ENCODE data around the gene CDC42EP5.
"Not testable (repeated sequence)": the region's sequence is repeated elsewhere in the genome, so short reads cannot be mapped to it uniquely, and the experiment has no call there.

CDC42EP5 gene

GRCh38 chr19:54473071-54473891 is at the start of gene CDC42EP5:
Gene CDC42EP5 (minus strand): TSS chr19:54473296. CDS start chr19:54465547, 7,749 bp downstream.
- DNase-seq (ENCODE audit: low read depth) = peak; percentile 67

- no peak for DNase-seq (ENCODE audit: low read depth)
Observed at GRCh38 chr19:54521860-54522513, 48.9 kb upstream of the CDC42EP5 start.

- DNase-seq (ENCODE audit: low read depth) = no peak
Observed at GRCh38 chr19:54521022-54521859, 48.1 kb upstream of the CDC42EP5 start.

- DNase-seq (ENCODE audit: low read depth) = no peak
Observed at GRCh38 chr19:54518844-54519243, 45.7 kb upstream of the CDC42EP5 start.

- no peak for DNase-seq (ENCODE audit: low read depth)
Observed at GRCh38 chr19:54517483-54517882, 44.4 kb upstream of the CDC42EP5 start.

- no peak for DNase-seq (ENCODE audit: low read depth)
Observed at GRCh38 chr19:54515156-54515555, 42.1 kb upstream of the CDC42EP5 start.

- DNase-seq (ENCODE audit: low read depth) = not testable (repeated sequence)
Observed at GRCh38 chr19:54509200-54509940, 36.3 kb upstream of the CDC42EP5 start.

GRCh38 chr19:54508487-54508886 is 35.4 kb upstream of the CDC42EP5 start:
- not testable (repeated sequence) for DNase-seq (ENCODE audit: low read depth)

- no peak for DNase-seq (ENCODE audit: low read depth)
Observed at GRCh38 chr19:54507824-54508223, 34.7 kb upstream of the CDC42EP5 start.

- DNase-seq (ENCODE audit: low read depth) = not testable (repeated sequence)
Observed at GRCh38 chr19:54507038-54507717, 34.1 kb upstream of the CDC42EP5 start.

- no peak for DNase-seq (ENCODE audit: low read depth)
Observed at GRCh38 chr19:54506079-54506478, 33.0 kb upstream of the CDC42EP5 start.

- DNase-seq (ENCODE audit: low read depth) = not testable (repeated sequence)
Observed at GRCh38 chr19:54505542-54505941, 32.4 kb upstream of the CDC42EP5 start.

- no peak for DNase-seq (ENCODE audit: low read depth)
Observed at GRCh38 chr19:54502518-54503048, 29.5 kb upstream of the CDC42EP5 start, which contains the start of gene LAIR2. Gene LAIR2 (plus strand): TSS chr19:54502831. CDS start chr19:54502919, 88 bp downstream.

GRCh38 chr19:54498451-54498772 is 25.3 kb upstream of the CDC42EP5 start:
- not testable (repeated sequence) for DNase-seq (ENCODE audit: low read depth)

- not testable (repeated sequence) for DNase-seq (ENCODE audit: low read depth)
Observed at GRCh38 chr19:54497747-54498450, 24.8 kb upstream of the CDC42EP5 start.

- DNase-seq (ENCODE audit: low read depth) = not testable (repeated sequence)
Observed at GRCh38 chr19:54495284-54495683, 22.2 kb upstream of the CDC42EP5 start.

GRCh38 chr19:54493967-54494585 is 21.0 kb upstream of the CDC42EP5 start:
- no peak for DNase-seq (ENCODE audit: low read depth)

GRCh38 chr19:54493056-54493455 is 20.0 kb upstream of the CDC42EP5 start:
- not testable (repeated sequence) for DNase-seq (ENCODE audit: low read depth)

GRCh38 chr19:54492568-54492967 is 19.5 kb upstream of the CDC42EP5 start:
- no peak for DNase-seq (ENCODE audit: low read depth)

GRCh38 chr19:54489766-54490165 is 16.7 kb upstream of the CDC42EP5 start:
- DNase-seq (ENCODE audit: low read depth) = no peak
